HepG2 (cell line): ENCODE results near the gene COG5. TPM values are rescaled to one million over a fixed set of nuclear protein-coding genes. Genes with fewer than 3 reads are reported as not detected.

ENCODE experiments used
- ATAC-seq: fragments of 200-7000 bp; cut with Tn5 transposase; 3 replicates; pipeline ENCODE4 v1.9.1; 2020; ENCODE audit warnings: mild to moderate bottlenecking, moderate library complexity
- BruUV-seq: library from RNA; stranded (reverse); fragments of 400-500 nt; replicated peaks from 2 replicates; lab custom pipeline; 2021; lab: Mats Ljungman, UMichigan
- CTCF ChIA-PET: fragments of 300-600 bp; formaldehyde crosslinking; extraction: SDS; loops from one replicate; lab custom pipeline; 2021; ENCODE audit warnings: low total read pairs, inconsistent platforms, low intra/inter-chr PET ratio; lab: Yijun Ruan, JAX
- POLR2A ChIA-PET: fragments of 350-600 bp; sonication (Branson Sonifier 250); formaldehyde crosslinking; loops from one replicate; lab custom pipeline; 2020; ENCODE audit warnings: antibody characterized with exemption, inconsistent platforms; lab: Yijun Ruan, JAX
- DNase-seq: peaks from one replicate; pipeline ENCODE4 v3.0.0-alpha.2; 2015; ENCODE audit warnings: low spot score
- FAIRE-seq: peaks from 3 replicates; lab custom pipeline; 2011; peaks lifted over from hg19 to GRCh38; lab: Jason Lieb, UNC
- H2AFZ ChIP-seq: one replicate; pipeline ENCODE4 v1.6.1; 2011; ENCODE audit warnings: low read length, inconsistent platforms
- H3K27ac ChIP-seq: fragments of 300-600 bp; 3 replicates; pipeline ENCODE4 v1.8.0; 2011; ENCODE audit warnings: mixed run types, mild to moderate bottlenecking, mixed read lengths, low read length, inconsistent platforms; ENCODE audit not compliant: insufficient read depth; ENCODE audit errors: extremely low read length
- H3K27me3 ChIP-seq, 2 experiments: fragments of 200-600 bp in 1 of 2; 2 replicates in 1 of 2; 3 replicates in 1 of 2; pipeline versions ENCODE4 v1.6.0 to v1.8.0; 2011; ENCODE audit warnings: low read length in 2 of 2, mild to moderate bottlenecking in 2 of 2, moderate library complexity in 2 of 2, inconsistent platforms in 1 of 2; ENCODE audit not compliant: insufficient read depth in 2 of 2, control insufficient read depth in 1 of 2
- H3K36me3 ChIP-seq, 2 experiments: fragments of 200-600 bp in 1 of 2; replicated peaks in 1 of 2; 2 replicates in 1 of 2; 3 replicates in 1 of 2; pipeline versions ENCODE4 v1.5.1 to v1.8.0; 2011; ENCODE audit warnings: low read length in 2 of 2, inconsistent platforms in 1 of 2; ENCODE audit not compliant: insufficient read depth in 2 of 2, control insufficient read depth in 1 of 2
- H3K4me1 ChIP-seq: 2 replicates; pipeline ENCODE4 v1.5.1; 2012; ENCODE audit warnings: low read length, inconsistent platforms; ENCODE audit not compliant: insufficient read depth
- H3K4me2 ChIP-seq: 2 replicates; pipeline ENCODE4 v1.6.0; 2011; ENCODE audit warnings: low read depth, low read length, inconsistent platforms
- H3K4me3 ChIP-seq, 3 experiments: fragments of 200-600 bp in 1 of 3; sonication (generic), shearing (Covaris generic) in 1 of 3; replicated peaks in 1 of 3; 2 replicates each; pipeline ENCODE4 v1.5.1; 2011 to 2016; ENCODE audit warnings: low read length in 3 of 3, inconsistent platforms in 2 of 3, low read depth in 2 of 3, mild to moderate bottlenecking in 2 of 3, control low read depth in 1 of 3, mixed read lengths in 1 of 3; ENCODE audit not compliant: insufficient read depth in 1 of 3
- H3K79me2 ChIP-seq: one replicate; pipeline ENCODE4 v1.6.1; 2011; ENCODE audit warnings: low read length, inconsistent platforms; ENCODE audit not compliant: insufficient read depth
- H3K9ac ChIP-seq: 2 replicates; pipeline ENCODE4 v1.6.0; 2011; ENCODE audit warnings: mild to moderate bottlenecking, low read depth, low read length, inconsistent platforms; ENCODE audit not compliant: insufficient read depth
- H3K9me3 ChIP-seq: 2 replicates; pipeline ENCODE4 v1.5.1; 2012; ENCODE audit warnings: mild to moderate bottlenecking, low read length
- H4K20me1 ChIP-seq: 2 replicates; pipeline ENCODE4 v1.6.0; 2011; ENCODE audit warnings: inconsistent platforms, mild to moderate bottlenecking, low read length, moderate library complexity; ENCODE audit not compliant: insufficient read depth
- CEBPB ChIP-seq: IDR thresholded peaks from 2 replicates; pipeline ENCODE4 v1.6.1; 2011; ENCODE audit warnings: low read depth, low read length, improper control_type of control experiment, borderline replicate concordance
- ERF ChIP-seq: IDR thresholded peaks from 2 replicates; pipeline ENCODE4 v1.6.1; 2018; ENCODE audit warnings: missing biosample characterization, missing genetic modification reagents
- HOXA7 ChIP-seq: sonication (generic); formaldehyde crosslinking; IDR thresholded peaks from 2 replicates; pipeline ENCODE4 v1.8.1; 2022; ENCODE audit warnings: mild to moderate bottlenecking, missing genetic modification reagents, moderate library complexity
- SCMH1 ChIP-seq: sonication (generic); formaldehyde crosslinking; IDR thresholded peaks from 2 replicates; pipeline ENCODE4 v1.9.0; 2021; ENCODE audit warnings: missing genetic modification reagents, mild to moderate bottlenecking, borderline replicate concordance
- TOPORS ChIP-seq: sonication (generic); formaldehyde crosslinking; IDR thresholded peaks from 2 replicates; pipeline ENCODE4 v1.8.0; 2023; ENCODE audit warnings: mild to moderate bottlenecking, missing genetic modification reagents
- ZNF326 ChIP-seq: sonication (generic); formaldehyde crosslinking; IDR thresholded peaks from 2 replicates; pipeline ENCODE4 v1.4.0; 2020; ENCODE audit warnings: missing genetic modification reagents, borderline replicate concordance
- ZNF616 ChIP-seq: sonication (generic); formaldehyde crosslinking; IDR thresholded peaks from 2 replicates; pipeline ENCODE4 v1.5.0; 2020; ENCODE audit warnings: low read depth, mild to moderate bottlenecking, missing genetic modification reagents
- ZNF879 ChIP-seq: sonication (generic); formaldehyde crosslinking; IDR thresholded peaks from 2 replicates; pipeline ENCODE4 v1.8.1; 2023; ENCODE audit warnings: missing genetic modification reagents
- WGBS: methylation state at CpG from one replicate; pipeline ENCODE4 v1.1.6; 2017; ENCODE audit warnings: low lambda C conversion rate; 5-methylcytosine and 5-hydroxymethylcytosine counted together
- in situ Hi-C: cut with HindIII; loops from 2 replicates; pipeline ENCODE4 v1.10.0; 2017; ENCODE audit warnings: low pct_unique_long_range_greater_than_20kb; ENCODE audit not compliant: extremely low pct_ligation_motif_present
- intact Hi-C: fragments of 100-400 bp; cut with micrococcal nuclease; formaldehyde crosslinking; loops from one replicate; pipeline ENCODE4 v1.10.0; 2022; ENCODE audit not compliant: unreplicated experiment
- polyA plus RNA-seq, 8 experiments: library from polyadenylated mRNA; depleted of rRNA in 3 of 8; stranded (reverse) in 7 of 8; unstranded in 1 of 8; fragments of >200 nt; fragmentation: Illumina TruSeq in 4 of 8; extraction: Trizol in 4 of 8; gene quantifications; 2 replicates each; pipeline versions ENCODE4 v1.2.1 to v1.2.3, GENCODE V29; 2011 to 2016; ENCODE audit warnings: low read depth in 4 of 8, missing spikeins in 1 of 8, mixed read lengths in 1 of 8; ENCODE audit not compliant: insufficient read depth in 1 of 8
- total RNA-seq, 5 experiments: library from RNA; depleted of rRNA; stranded (reverse); fragments of >200 nt; fragmentation: Illumina TruSeq; extraction: Trizol; gene quantifications; 2 replicates each; pipeline ENCODE4 v1.2.3, GENCODE V29; 2016; ENCODE audit warnings: low read depth in 1 of 5
- TF ChIP-seq, protein P1 (sequence below): sonication (generic); formaldehyde crosslinking; IDR thresholded peaks from 2 replicates; pipeline ENCODE4 v1.5.1; 2020; ENCODE audit warnings: missing genetic modification reagents, mild to moderate bottlenecking, borderline replicate concordance
- TF ChIP-seq, protein P2 (sequence below): IDR thresholded peaks from 2 replicates; pipeline ENCODE4 v1.6.1; 2012; ENCODE audit warnings: low read length, improper control_type of control experiment
- TF ChIP-seq, protein P3 (sequence below): sonication (generic); formaldehyde crosslinking; IDR thresholded peaks from 2 replicates; pipeline ENCODE4 v1.9.0; 2021; ENCODE audit warnings: missing genetic modification reagents, borderline replicate concordance

COG5 gene
- total and polyA plus RNA-seq, 2 of the 13 experiments (the other 11 are each of a cell fraction or from before 2014, with no cell fraction given): 20.4 to 31.3 TPM

DNA sequence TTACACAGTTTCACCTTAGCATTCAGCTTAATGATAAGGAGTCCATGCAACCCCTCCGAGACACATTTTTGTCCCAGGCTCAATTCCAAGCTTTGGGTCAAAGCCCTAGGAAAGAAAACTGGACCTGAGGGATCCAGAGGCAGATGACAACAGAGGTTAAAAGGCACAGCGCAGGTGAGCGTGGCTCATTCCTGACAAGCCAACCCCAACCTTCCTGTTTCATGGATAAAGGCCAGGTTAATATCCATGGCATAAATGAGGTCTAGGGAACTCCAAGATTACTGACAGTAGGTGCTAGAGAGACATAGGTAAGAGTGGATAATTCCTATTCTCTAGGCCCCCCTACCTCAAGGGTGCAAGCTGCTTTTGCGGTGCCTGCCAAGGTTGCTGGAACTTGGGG is 180.5 kb downstream of the COG5 start:
- Histone ChIP-seq H3K9me3 (no peaks in the 10 kb centered on the region), H3K9ac (no peak overlapping the region), H3K36me3 (no peaks in the 10 kb centered on the region), H3K4me3 (no peak overlapping the region), H3K79me2 (no peaks in the 10 kb centered on the region), H4K20me1 (no peaks in the 10 kb centered on the region), H3K4me1 (no peaks in the 10 kb centered on the region), H3K27me3 (no peaks in the 10 kb centered on the region), H3K27ac (no peak overlapping the region), H2AFZ (no peak overlapping the region), H3K4me2 (no peak overlapping the region)
- ChIA-PET POLR2A (no interaction called here), CTCF (no interaction called here)
- in situ Hi-C loops: no loop called here
- BruUV-seq: no TSS peak
- no peak for ATAC-seq
- DNase-seq: no peak
- FAIRE-seq: no peak
- 100% methylated on average over 4 of the region's 4 CpGs for WGBS
- intact Hi-C loops: no loop called here
- TF ChIP-seq HOXA7 (CRISPR knock-in tag) (no peak), ZNF616 (peak; percentile 97), ZNF326 (CRISPR knock-in tag) (no peak), SCMH1 (CRISPR knock-in tag) (no peak), TOPORS (no peak), ZNF879 (CRISPR knock-in tag) (no peak)
- TF ChIP-seq, protein P1, sequence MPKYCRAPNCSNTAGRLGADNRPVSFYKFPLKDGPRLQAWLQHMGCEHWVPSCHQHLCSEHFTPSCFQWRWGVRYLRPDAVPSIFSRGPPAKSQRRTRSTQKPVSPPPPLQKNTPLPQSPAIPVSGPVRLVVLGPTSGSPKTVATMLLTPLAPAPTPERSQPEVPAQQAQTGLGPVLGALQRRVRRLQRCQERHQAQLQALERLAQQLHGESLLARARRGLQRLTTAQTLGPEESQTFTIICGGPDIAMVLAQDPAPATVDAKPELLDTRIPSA (CRISPR knock-in tag): no peak

DNA sequence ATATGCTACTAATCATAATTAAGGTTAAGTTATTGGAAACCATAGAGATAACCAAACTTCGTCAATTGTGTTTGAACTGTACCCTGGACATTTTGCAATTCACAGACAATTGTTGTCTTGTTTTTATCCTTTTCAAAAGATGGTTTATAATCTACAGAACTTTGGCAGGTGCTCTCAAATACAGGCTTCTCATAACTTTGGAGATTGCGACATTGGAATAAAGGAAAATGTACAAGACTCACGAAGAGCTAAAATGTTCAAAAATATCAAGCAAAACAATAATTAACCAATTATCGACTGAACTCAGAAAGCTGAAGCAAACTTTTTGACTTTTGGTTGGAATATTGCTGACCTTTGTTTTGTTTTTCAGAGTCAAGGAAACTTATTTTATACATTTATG is 182.3 kb downstream of the COG5 start:
- in situ Hi-C loops (no loop called here), intact Hi-C loops (no loop called here)
- H3K9ac ChIP-seq: no peak overlapping the region
- no peak overlapping the region for H3K4me3 ChIP-seq
- ChIA-PET POLR2A (no interaction called here), CTCF (no interaction called here)
- no peak overlapping the region for H2AFZ ChIP-seq
- H3K4me2 ChIP-seq: no peak overlapping the region
- no peaks in the 10 kb centered on the region for H4K20me1 ChIP-seq
- H3K27ac ChIP-seq: no peak overlapping the region
- 80% methylated on average over 4 of the region's 4 CpGs for WGBS
- no peaks in the 10 kb centered on the region for H3K27me3 ChIP-seq
- FAIRE-seq (no peak), DNase-seq (no peak), ATAC-seq (no peak)
- no peaks in the 10 kb centered on the region for H3K9me3 ChIP-seq
- no TSS peak for BruUV-seq
- H3K36me3 ChIP-seq: no peaks in the 10 kb centered on the region
- no peaks in the 10 kb centered on the region for H3K4me1 ChIP-seq
- TF ChIP-seq, protein P2, sequence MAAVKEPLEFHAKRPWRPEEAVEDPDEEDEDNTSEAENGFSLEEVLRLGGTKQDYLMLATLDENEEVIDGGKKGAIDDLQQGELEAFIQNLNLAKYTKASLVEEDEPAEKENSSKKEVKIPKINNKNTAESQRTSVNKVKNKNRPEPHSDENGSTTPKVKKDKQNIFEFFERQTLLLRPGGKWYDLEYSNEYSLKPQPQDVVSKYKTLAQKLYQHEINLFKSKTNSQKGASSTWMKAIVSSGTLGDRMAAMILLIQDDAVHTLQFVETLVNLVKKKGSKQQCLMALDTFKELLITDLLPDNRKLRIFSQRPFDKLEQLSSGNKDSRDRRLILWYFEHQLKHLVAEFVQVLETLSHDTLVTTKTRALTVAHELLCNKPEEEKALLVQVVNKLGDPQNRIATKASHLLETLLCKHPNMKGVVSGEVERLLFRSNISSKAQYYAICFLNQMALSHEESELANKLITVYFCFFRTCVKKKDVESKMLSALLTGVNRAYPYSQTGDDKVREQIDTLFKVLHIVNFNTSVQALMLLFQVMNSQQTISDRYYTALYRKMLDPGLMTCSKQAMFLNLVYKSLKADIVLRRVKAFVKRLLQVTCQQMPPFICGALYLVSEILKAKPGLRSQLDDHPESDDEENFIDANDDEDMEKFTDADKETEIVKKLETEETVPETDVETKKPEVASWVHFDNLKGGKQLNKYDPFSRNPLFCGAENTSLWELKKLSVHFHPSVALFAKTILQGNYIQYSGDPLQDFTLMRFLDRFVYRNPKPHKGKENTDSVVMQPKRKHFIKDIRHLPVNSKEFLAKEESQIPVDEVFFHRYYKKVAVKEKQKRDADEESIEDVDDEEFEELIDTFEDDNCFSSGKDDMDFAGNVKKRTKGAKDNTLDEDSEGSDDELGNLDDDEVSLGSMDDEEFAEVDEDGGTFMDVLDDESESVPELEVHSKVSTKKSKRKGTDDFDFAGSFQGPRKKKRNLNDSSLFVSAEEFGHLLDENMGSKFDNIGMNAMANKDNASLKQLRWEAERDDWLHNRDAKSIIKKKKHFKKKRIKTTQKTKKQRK: no peak
- TF ChIP-seq ERF (no peak), CEBPB (peak; percentile 43; the same call in 1 of the 2 replicates)
- TF ChIP-seq, protein P3, sequence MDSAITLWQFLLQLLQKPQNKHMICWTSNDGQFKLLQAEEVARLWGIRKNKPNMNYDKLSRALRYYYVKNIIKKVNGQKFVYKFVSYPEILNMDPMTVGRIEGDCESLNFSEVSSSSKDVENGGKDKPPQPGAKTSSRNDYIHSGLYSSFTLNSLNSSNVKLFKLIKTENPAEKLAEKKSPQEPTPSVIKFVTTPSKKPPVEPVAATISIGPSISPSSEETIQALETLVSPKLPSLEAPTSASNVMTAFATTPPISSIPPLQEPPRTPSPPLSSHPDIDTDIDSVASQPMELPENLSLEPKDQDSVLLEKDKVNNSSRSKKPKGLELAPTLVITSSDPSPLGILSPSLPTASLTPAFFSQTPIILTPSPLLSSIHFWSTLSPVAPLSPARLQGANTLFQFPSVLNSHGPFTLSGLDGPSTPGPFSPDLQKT (CRISPR knock-in tag): no peak
- TF ChIP-seq, all 625 proteins: peak for 1
- H3K79me2 ChIP-seq: no peaks in the 10 kb centered on the region
